Small intestine (tissue), 7 donors: Measurements from ENCODE around the gene OPA3. TPM values are rescaled to one million over a fixed set of nuclear protein-coding genes. Genes with fewer than 3 reads are reported as not detected.

Experiments used
- DNase-seq, 2 donors: peaks; one replicate each; pipeline versions ENCODE4 v3.0.0 to v3.0.0-alpha.2; 2013
- FAIRE-seq: peaks from 2 replicates; lab custom pipeline; 2012; peaks lifted over from hg19 to GRCh38; lab: Jason Lieb, UNC
- H3K27ac ChIP-seq, 3 donors: one replicate each; pipeline ENCODE4 v1.5.1; 2013; ENCODE audit warnings: low read length in 2 of 3, mild to moderate bottlenecking in 2 of 3, control low read depth in 1 of 3, inconsistent platforms in 1 of 3, low read depth in 1 of 3, moderate library complexity in 1 of 3
- H3K27me3 ChIP-seq, 3 donors: one replicate each; pipeline ENCODE4 v1.6.1; 2013; ENCODE audit warnings: low read length in 3 of 3, inconsistent platforms in 1 of 3; ENCODE audit not compliant: control insufficient read depth in 3 of 3, insufficient read depth in 3 of 3
- H3K36me3 ChIP-seq, 3 donors: one replicate each; pipeline ENCODE4 v1.6.1; 2013; ENCODE audit warnings: low read length in 3 of 3, inconsistent platforms in 1 of 3, low read depth in 1 of 3, mild to moderate bottlenecking in 1 of 3, moderate library complexity in 1 of 3; ENCODE audit not compliant: control insufficient read depth in 3 of 3, insufficient read depth in 2 of 3
- H3K4me1 ChIP-seq, 3 donors: one replicate each; pipeline ENCODE4 v1.6.1; 2013; ENCODE audit warnings: low read length in 2 of 3, inconsistent platforms in 1 of 3, low read depth in 1 of 3, mild to moderate bottlenecking in 1 of 3, moderate library complexity in 1 of 3; ENCODE audit not compliant: control insufficient read depth in 3 of 3, insufficient read depth in 2 of 3
- H3K4me3 ChIP-seq, 3 donors: one replicate each; pipeline ENCODE4 v1.5.1; 2013; ENCODE audit warnings: low read length in 3 of 3, control low read depth in 1 of 3, inconsistent platforms in 1 of 3, low read depth in 1 of 3, mild to moderate bottlenecking in 1 of 3, moderate library complexity in 1 of 3
- H3K9me3 ChIP-seq, 2 donors: one replicate each; pipeline ENCODE4 v1.6.1; 2013; ENCODE audit warnings: low read depth in 1 of 2, low read length in 1 of 2; ENCODE audit not compliant: control insufficient read depth in 2 of 2, insufficient read depth in 1 of 2
- WGBS, 3 donors: extraction: QIAGEN DNeasy Blood & Tissue Kit; methylation state at CpG; one replicate each; pipeline ENCODE4 v1.1.7; 2013; 5-methylcytosine and 5-hydroxymethylcytosine counted together
- polyA plus RNA-seq, 4 donors: library from polyadenylated mRNA; stranded (reverse) in 3 of 4; unstranded in 1 of 4; fragments of 200-250 nt in 3 of 4; fragments of 120-200 nt in 1 of 4; gene quantifications; one replicate each; pipeline versions ENCODE4 v1.2.1 to v1.2.3, GENCODE V29; 2013
- donor health status: healthy with polysubstance abuse.
- donor health status: control.
- donor health status: control.
- donor health status: Bipolar disorder and iron deficiency.
- donor health status: healthy.

Gene OPA3
- polyA plus RNA-seq, 4 donors: 4.5 to 9.4 (median 6.4) TPM

DNA sequence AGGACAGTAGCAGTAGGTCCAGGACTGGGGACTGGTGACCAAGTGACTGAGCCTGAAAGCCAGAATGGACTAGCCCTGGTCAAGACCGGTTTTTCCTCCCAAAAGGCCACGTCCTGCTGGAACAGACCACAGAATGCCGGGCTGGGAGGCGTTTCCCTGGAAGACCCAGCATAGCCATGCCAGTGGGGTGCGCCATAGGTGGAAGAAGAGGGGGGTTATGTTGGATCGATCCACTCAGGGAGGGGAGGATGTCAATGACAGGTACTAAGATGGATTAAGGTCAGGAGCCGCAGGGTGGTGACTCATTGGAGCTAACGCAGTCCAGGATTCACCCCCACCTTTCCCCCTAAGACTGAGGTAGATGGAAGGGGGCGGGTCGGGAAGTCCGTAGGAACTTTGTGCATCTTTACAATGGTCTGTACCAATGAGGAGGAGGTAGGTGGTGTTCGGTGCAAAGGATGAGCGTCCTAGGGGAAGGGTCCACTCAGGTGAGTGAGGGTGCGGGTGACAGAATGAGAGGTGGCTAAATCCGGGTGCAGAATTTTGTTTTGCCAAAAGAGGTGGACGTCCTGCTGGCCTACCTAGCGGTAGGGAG lies 56.4 kb downstream of the OPA3 start:
- Histone ChIP-seq H3K4me3 (peak overlapping the region in 1 of 3 donors; percentile 47), H3K36me3 (peaks cover 10 to 46% (median 25%) of the 10 kb centered on the region in 3 donors), H3K4me1 (peaks cover 0 to 11% (median 0%) of the 10 kb centered on the region in 3 donors), H3K27me3 (peaks cover 0 to 9% (median 0%) of the 10 kb centered on the region in 3 donors), H3K9me3 (peaks cover 0 to 13% of the 10 kb centered on the region in 2 donors), H3K27ac (no peak overlapping the region)
- DNase-seq (peak in 1 of 2 donors; percentile 66), FAIRE-seq (no peak)
- 18 to 39% (median 32%) methylated on average over 17 of the region's 17 CpGs for WGBS, 3 donors

GRCh38 chr19:45527731-45528130 lies 56.9 kb downstream of the OPA3 start:
- H3K9me3 ChIP-seq: peaks cover 0 to 13% of the 10 kb centered on the region in 2 donors
- peaks cover 0 to 11% (median 0%) of the 10 kb centered on the region in 3 donors for H3K4me1 ChIP-seq
- DNase-seq (no peak), FAIRE-seq (no peak)
- peaks cover 0 to 9% (median 0%) of the 10 kb centered on the region in 3 donors for H3K27me3 ChIP-seq
- H3K4me3 ChIP-seq: no peak overlapping the region
- WGBS, 3 donors: 78 to 86% (median 82%) methylated on average over 15 of the region's 15 CpGs
- H3K36me3 ChIP-seq: peaks cover 10 to 51% (median 26%) of the 10 kb centered on the region in 3 donors
- no peak overlapping the region for H3K27ac ChIP-seq

GRCh38 chr19:45526971-45527370 lies 57.6 kb downstream of the OPA3 start:
- Histone ChIP-seq H3K4me3 (no peak overlapping the region), H3K4me1 (peaks cover 0 to 11% (median 0%) of the 10 kb centered on the region in 3 donors), H3K27ac (no peak overlapping the region), H3K36me3 (peaks cover 13 to 58% (median 33%) of the 10 kb centered on the region in 3 donors), H3K27me3 (peaks cover 0 to 9% (median 0%) of the 10 kb centered on the region in 3 donors), H3K9me3 (peaks cover 0 to 10% of the 10 kb centered on the region in 2 donors)
- WGBS, 3 donors: 90 to 94% (median 90%) methylated on average over 4 of the region's 4 CpGs
- no peak for FAIRE-seq
- DNase-seq: no peak

DNA sequence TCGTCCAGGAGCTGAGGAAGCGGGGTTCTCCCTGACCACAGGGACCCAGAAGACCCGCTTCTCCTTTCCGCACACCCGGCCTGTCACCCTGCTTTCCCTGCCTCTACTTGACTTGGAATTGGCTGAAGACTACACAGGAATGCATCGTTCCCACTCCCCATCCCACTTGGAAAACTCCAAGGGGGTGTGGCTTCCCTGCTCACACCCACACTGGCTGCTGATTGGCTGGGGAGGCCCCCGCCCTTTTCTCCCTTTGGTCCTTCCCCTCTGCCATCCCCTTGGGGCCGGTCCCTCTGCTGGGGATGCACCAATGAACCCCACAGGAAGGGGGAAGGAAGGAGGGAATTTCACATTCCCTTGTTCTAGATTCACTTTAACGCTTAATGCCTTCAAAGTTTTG lies 58.5 kb downstream of the OPA3 start:
- DNase-seq (peak; percentile 71 to 80), FAIRE-seq (no peak)
- H3K4me3 ChIP-seq: no peak overlapping the region
- peaks cover 0 to 9% (median 0%) of the 10 kb centered on the region in 3 donors for H3K27me3 ChIP-seq
- H3K27ac ChIP-seq: no peak overlapping the region
- 69 to 76% (median 76%) methylated on average over 9 of the region's 9 CpGs for WGBS, 3 donors
- H3K9me3 ChIP-seq: peaks cover 0 to 1% of the 10 kb centered on the region in 2 donors
- H3K4me1 ChIP-seq: peaks cover 0 to 11% (median 0%) of the 10 kb centered on the region in 3 donors
- peaks cover 13 to 66% (median 33%) of the 10 kb centered on the region in 3 donors for H3K36me3 ChIP-seq

DNA sequence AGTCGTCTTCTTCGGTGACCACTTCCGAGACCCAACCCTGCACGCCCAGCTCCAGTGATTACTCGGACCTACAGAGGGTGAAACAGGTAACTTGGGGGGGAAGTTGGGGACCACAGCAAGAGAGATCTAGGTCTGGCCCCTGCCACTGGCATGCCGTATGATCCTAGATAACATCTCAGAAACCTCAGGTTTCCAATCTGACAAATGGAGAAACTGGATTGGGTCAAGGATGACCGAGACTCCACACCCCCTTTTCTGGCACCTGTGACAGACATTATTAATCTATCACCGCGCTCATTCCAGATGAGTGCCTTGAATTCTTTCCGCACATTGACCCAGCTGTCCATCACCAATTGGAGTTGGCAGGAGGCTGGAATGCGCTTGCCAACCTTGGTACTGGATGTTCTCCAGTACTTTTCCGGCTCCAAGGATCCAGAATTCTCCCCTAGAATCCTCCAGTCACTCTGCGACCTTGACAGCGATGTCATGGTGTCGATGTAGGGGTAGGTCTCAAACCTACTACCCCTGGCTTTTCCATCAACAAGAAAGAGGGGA lies 60.0 kb downstream of the OPA3 start:
- no peak for DNase-seq
- no peak for FAIRE-seq
- Histone ChIP-seq H3K27me3 (peaks cover 0 to 6% (median 0%) of the 10 kb centered on the region in 3 donors), H3K36me3 (peaks cover 13 to 80% (median 37%) of the 10 kb centered on the region in 3 donors), H3K27ac (no peak overlapping the region), H3K9me3 (no peaks in the 10 kb centered on the region), H3K4me1 (peaks cover 0 to 11% (median 0%) of the 10 kb centered on the region in 3 donors), H3K4me3 (no peak overlapping the region)
- WGBS, 3 donors: 89 to 97% (median 95%) methylated on average over 15 of the region's 15 CpGs

- no peak for FAIRE-seq
Observed at GRCh38 chr19:45523642-45524256, 60.9 kb downstream of the OPA3 start.

DNA sequence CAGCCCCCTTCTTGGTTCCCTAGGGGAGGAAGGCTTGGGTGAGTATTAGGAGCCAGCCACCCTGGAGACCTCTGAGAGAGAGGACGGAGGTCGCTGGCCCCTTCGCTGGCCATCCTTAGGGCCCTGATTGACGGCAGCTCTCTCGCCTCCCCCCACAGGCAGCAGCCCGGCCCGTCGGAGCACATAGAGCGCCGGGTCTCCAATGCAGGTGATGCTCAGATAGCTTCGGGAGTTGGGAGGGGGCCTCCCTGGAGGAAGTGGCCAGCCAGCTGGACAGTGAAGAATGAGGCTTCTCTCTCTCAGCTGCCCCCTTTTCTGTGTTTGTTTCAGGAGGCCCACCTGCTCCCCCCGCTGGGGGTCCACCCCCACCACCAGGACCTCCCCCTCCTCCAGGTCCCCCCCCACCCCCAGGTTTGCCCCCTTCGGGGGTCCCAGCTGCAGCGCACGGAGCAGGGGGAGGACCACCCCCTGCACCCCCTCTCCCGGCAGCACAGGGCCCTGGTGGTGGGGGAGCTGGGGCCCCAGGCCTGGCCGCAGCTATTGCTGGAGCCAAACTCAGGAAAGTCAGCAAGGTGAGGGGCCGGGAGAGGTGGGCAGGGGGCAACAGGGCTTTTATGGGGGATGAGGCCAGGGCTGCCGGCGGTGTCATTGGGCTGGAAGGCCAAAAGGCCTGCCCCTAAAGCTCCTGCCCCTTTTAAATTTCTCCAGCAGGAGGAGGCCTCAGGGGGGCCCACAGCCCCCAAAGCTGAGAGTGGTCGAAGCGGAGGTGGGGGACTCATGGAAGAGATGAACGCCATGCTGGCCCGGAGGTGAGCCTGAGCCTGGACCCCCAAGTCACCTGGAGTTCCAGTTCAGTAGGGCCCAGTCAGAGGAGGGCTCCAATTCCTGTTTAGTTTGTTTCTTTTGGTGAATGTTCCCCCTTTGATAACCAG lies 62.3 kb downstream of the OPA3 start:
- 88 to 90% (median 88%) methylated on average over 22 to 24 of the region's 24 CpGs for WGBS, 3 donors
- no peak for DNase-seq
- H3K9me3 ChIP-seq: no peaks in the 10 kb centered on the region
- H3K27me3 ChIP-seq: no peaks in the 10 kb centered on the region
- no peak overlapping the region for H3K4me3 ChIP-seq
- no peak overlapping the region for H3K27ac ChIP-seq
- FAIRE-seq: no peak
- peaks cover 0 to 2% (median 0%) of the 10 kb centered on the region in 3 donors for H3K4me1 ChIP-seq
- H3K36me3 ChIP-seq: peaks cover 13 to 95% (median 39%) of the 10 kb centered on the region in 3 donors

More at GRCh38 chr19:45523642-45524256, 60.9 kb downstream of the OPA3 start:
- Histone ChIP-seq H3K4me1 (peaks cover 0 to 5% (median 0%) of the 10 kb centered on the region in 3 donors), H3K27me3 (no peaks in the 10 kb centered on the region), H3K4me3 (no peak overlapping the region), H3K36me3 (peaks cover 13 to 88% (median 37%) of the 10 kb centered on the region in 3 donors), H3K27ac (peak overlapping the region in 1 of 3 donors; percentile 19), H3K9me3 (no peaks in the 10 kb centered on the region)
- 64 to 70% (median 68%) methylated on average over 9 of the region's 9 CpGs for WGBS, 3 donors
- DNase-seq: peak; percentile 89 to 93
